Measurements from ENCODE around the gene SOD2. TPM values are rescaled to one million over a fixed set of nuclear protein-coding genes. Genes with fewer than 3 reads are reported as not detected.

SOD2 gene
- total and polyA plus RNA-seq, 9 of the 15 experiments (the other 6 are each of a cell fraction or from before 2014, with no cell fraction given) = 39.8 to 140 (median 95.8) TPM

DNA sequence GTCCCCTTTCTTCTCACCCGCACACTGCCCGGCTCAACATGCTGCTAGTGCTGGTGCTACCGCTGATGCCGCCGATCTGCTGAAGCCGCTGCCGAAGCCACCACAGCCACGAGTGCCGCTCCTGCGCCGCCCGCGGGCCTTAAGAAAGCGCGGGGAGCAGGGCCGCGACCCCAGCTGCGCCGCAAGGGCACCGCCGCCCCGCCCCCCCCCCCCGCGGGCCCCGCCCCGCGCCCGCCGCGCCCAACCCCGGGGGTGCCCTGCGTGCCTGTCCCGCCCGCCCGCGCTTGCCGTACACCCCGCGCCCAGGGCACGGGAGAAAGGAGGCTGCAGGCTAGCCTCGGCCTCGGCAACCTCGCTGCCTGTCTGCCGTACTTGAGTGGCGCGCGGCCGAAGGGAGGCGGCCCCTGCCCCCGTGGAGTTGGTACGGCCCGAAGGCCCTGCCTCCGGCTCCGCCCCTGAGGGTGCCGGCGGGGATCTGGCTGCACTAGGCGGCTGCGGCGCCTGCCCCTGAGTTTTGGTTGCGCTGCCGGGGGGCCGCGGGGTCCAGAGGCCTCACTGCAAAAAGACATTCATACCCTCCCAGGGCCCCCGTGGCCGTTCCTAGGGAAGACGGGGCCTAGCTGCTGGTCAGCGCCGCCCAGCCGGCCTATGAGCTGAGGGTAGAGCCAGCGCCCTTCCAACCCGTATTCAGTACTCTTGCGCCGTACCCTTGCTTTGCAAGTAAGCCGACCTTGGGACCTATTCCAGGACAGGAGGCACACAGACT lies at the start of gene SOD2 (continued):
- TF ChIP-seq, protein P1, sequence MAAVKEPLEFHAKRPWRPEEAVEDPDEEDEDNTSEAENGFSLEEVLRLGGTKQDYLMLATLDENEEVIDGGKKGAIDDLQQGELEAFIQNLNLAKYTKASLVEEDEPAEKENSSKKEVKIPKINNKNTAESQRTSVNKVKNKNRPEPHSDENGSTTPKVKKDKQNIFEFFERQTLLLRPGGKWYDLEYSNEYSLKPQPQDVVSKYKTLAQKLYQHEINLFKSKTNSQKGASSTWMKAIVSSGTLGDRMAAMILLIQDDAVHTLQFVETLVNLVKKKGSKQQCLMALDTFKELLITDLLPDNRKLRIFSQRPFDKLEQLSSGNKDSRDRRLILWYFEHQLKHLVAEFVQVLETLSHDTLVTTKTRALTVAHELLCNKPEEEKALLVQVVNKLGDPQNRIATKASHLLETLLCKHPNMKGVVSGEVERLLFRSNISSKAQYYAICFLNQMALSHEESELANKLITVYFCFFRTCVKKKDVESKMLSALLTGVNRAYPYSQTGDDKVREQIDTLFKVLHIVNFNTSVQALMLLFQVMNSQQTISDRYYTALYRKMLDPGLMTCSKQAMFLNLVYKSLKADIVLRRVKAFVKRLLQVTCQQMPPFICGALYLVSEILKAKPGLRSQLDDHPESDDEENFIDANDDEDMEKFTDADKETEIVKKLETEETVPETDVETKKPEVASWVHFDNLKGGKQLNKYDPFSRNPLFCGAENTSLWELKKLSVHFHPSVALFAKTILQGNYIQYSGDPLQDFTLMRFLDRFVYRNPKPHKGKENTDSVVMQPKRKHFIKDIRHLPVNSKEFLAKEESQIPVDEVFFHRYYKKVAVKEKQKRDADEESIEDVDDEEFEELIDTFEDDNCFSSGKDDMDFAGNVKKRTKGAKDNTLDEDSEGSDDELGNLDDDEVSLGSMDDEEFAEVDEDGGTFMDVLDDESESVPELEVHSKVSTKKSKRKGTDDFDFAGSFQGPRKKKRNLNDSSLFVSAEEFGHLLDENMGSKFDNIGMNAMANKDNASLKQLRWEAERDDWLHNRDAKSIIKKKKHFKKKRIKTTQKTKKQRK (IDR thresholded peaks at IDR 0.05; ENCODE audit: borderline replicate concordance, low read depth, low read length) = no peak
- no peak for TF ChIP-seq STAT5A (IDR thresholded peaks at IDR 0.05; ENCODE audit: borderline replicate concordance, low read length)
- TF ChIP-seq NFYB (IDR thresholded peaks at IDR 0.05; ENCODE audit: extremely low read depth, insufficient read length) = no peak
- TF ChIP-seq SAFB (IDR thresholded peaks at IDR 0.05; ENCODE audit: borderline replicate concordance, low read depth, low read length) = no peak
- TF ChIP-seq, protein P2, sequence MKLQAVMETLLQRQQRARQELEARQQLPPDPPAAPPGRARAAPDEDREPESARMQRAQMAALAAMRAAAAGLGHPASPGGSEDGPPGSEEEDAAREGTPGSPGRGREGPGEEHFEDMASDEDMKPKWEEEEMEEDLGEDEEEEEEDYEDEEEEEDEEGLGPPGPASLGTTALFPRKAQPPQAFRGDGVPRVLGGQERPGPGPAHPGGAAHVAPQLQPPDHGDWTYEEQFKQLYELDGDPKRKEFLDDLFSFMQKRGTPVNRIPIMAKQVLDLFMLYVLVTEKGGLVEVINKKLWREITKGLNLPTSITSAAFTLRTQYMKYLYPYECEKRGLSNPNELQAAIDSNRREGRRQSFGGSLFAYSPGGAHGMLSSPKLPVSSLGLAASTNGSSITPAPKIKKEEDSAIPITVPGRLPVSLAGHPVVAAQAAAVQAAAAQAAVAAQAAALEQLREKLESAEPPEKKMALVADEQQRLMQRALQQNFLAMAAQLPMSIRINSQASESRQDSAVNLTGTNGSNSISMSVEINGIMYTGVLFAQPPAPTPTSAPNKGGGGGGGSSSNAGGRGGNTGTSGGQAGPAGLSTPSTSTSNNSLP (IDR thresholded peaks at IDR 0.05; ENCODE audit: borderline replicate concordance, low read depth, low read length) = 0 out of 2 replicates have a peak, but pooled peaks have one; percentile 5
- TF ChIP-seq NEUROD1 (IDR thresholded peaks at IDR 0.05; ENCODE audit: borderline replicate concordance, low read depth, low read length, partially characterized antibody) = no peak
- no peak for TF ChIP-seq HNRNPUL1 (IDR thresholded peaks at IDR 0.05; ENCODE audit: low read length)
- TF ChIP-seq ZNF436 (CRISPR knock-in tag; IDR thresholded peaks at IDR 0.05) = no peak
- TF ChIP-seq, protein P3, sequence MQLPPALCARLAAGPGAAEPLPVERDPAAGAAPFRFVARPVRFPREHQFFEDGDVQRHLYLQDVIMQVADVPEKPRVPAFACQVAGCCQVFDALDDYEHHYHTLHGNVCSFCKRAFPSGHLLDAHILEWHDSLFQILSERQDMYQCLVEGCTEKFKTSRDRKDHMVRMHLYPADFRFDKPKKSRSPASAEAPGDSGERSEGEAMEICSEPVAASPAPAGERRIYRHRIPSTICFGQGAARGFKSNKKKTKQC (CRISPR knock-in tag; IDR thresholded peaks at IDR 0.05) = no peak; the same call in 1 of the 2 replicates
- peak; percentile 89 to 96; a peak in 3 of 4 replicates for TF ChIP-seq MAZ (CRISPR knock-in tag; conservative IDR thresholded peaks at IDR 0.05 in 1 of 2, IDR thresholded peaks at IDR 0.05 in 1 of 2)
- TF ChIP-seq ZNF253 (CRISPR knock-in tag; conservative IDR thresholded peaks at IDR 0.05) = no peak
- TF ChIP-seq YBX1 (IDR thresholded peaks at IDR 0.05) = no peak
- peak; percentile 52; the same call in 1 of the 2 replicates for TF ChIP-seq GTF2F1 (IDR thresholded peaks at IDR 0.05; ENCODE audit: low read depth, low read length)
- 0 out of 2 replicates have a peak, but pooled peaks have one; percentile 59 for TF ChIP-seq GATAD2B (IDR thresholded peaks at IDR 0.05; ENCODE audit: borderline replicate concordance)
- no peak for TF ChIP-seq CAMTA2 (CRISPR knock-in tag; conservative IDR thresholded peaks at IDR 0.05)
- TF ChIP-seq RBM34 (IDR thresholded peaks at IDR 0.05; ENCODE audit: borderline replicate concordance, insufficient read depth, low read length) = no peak
- TF ChIP-seq CXXC5 (CRISPR knock-in tag; IDR thresholded peaks at IDR 0.05) = peak; percentile 80
- 0 out of 4 replicates have a peak, but pooled peaks of 1 of the 2 experiments have one; percentile 6 for TF ChIP-seq ETV6 (IDR thresholded peaks at IDR 0.05; ENCODE audit: borderline replicate concordance in 1 of 2, low read depth in 2 of 2, low read length in 1 of 2)
- TF ChIP-seq ETV6 (CRISPR knock-in tag; IDR thresholded peaks at IDR 0.05; ENCODE audit: borderline replicate concordance) = no peak
- TF ChIP-seq MYBL2 (IDR thresholded peaks at IDR 0.05; ENCODE audit: low read depth) = no peak
- no peak for TF ChIP-seq MYBL2 (CRISPR knock-in tag; IDR thresholded peaks at IDR 0.05; ENCODE audit: borderline replicate concordance)
- TF ChIP-seq SREBF2 (CRISPR knock-in tag; IDR thresholded peaks at IDR 0.05) = no peak
- TF ChIP-seq ZNF143 (CRISPR knock-in tag; IDR thresholded peaks at IDR 0.05) = 0 out of 2 replicates have a peak, but pooled peaks have one; percentile 52
